GM21526 (cell line): ENCODE measurements around the gene SPEM1.

ENCODE experiments used
- ATAC-seq: cut with Tn5 transposase; IDR thresholded peaks from one replicate; pipeline ENCODE4 v1.9.1; 2021; ENCODE audit warnings: moderate library complexity; ENCODE audit not compliant: unreplicated experiment, low FRiP score

Gene SPEM1

DNA sequence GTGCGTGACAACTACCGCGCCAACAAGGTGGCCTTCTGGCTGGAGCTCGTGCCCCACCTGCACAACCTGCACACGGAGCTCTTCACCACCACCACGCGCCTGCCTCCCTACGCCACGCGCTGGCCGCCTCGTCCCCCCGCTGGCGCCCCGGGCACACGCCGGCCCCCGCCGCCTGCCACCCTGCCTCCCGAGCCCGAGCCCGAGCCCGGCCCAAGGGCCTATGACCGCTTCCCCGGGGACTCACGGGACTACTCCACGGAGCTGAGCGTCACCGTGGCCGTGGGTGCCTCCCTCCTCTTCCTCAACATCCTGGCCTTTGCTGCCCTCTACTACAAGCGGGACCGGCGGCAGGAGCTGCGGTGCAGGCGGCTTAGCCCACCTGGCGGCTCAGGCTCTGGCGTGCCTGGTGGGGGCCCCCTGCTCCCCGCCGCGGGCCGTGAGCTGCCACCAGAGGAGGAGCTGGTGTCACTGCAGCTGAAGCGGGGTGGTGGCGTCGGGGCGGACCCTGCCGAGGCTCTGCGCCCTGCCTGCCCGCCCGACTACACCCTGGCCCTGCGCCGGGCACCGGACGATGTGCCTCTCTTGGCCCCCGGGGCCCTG lies 3.0 kb upstream of the SPEM1 start:
- ATAC-seq = no peak

DNA sequence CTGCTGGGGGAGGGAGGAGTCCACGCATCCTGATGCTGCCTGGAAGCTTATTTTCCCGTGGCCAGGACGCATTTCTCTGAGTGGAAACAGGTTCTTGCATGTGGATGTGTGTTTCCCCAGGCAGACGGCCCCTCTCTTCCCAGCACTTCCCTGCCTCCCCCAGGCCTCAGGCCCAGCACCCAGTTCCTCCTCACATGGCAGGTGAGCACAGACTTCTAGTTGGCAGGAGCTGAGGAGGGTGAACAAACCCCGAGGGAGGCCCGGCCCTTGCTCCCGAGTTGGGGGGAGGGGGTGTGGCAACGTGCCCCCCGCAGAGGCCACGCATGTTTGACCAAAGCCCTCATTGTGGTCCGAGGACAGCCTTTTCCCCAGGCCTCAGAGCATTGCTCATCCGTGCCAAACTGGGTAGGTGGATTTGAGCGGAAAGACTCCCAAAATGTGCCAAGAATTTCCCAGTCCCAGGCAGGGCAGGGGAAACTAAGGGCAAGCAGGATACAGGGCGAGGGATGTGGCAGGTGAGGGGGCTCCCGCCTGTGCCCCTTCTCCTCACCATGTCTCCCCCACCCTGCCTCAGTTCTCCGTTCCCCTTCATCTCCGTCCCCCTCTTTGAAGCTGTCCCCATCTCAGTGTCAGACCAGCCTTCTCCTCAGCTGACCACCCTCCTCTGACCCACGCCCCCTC lies 1.5 kb upstream of the SPEM1 start:
- no peak for ATAC-seq

GRCh38 chr17:7421186-7421585 lies 1.1 kb downstream of the SPEM1 start:
- ATAC-seq = no peak

GRCh38 chr17:7423679-7424078 lies 3.6 kb downstream of the SPEM1 start:
- no peak for ATAC-seq

- no peak for ATAC-seq
These were observed 5.2 kb downstream of the SPEM1 start, which contains the start of gene SPEM2 for GRCh38 chr17:7425316-7425715. Gene SPEM2 (plus strand): TSS chr17:7425616. CDS start chr17:7425689, 73 bp downstream.

DNA sequence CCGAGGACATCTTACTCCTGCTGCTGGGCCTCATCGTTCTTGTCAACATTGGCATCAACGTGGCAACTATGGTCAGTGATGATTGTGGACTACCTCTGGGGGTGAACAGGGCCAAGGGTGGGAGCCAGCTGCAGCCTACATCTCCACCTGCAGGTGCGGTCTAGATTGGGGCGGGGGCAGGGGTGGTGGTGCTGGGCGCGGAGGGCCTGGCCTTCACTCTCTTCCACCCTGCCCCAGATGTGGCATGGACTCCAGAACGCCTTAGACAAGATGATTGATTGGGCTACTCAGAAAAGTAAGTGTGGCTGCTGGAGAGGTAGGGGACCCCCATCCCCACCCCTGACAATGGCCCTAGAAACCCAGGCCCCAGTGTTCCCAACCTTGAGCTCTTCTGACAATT lies 5.6 kb downstream of the SPEM1 start:
- ATAC-seq = no peak

GRCh38 chr17:7426203-7426863 lies 6.2 kb downstream of the SPEM1 start:
- ATAC-seq = no peak

GRCh38 chr17:7426896-7427489 lies 6.9 kb downstream of the SPEM1 start:
- no peak for ATAC-seq

DNA sequence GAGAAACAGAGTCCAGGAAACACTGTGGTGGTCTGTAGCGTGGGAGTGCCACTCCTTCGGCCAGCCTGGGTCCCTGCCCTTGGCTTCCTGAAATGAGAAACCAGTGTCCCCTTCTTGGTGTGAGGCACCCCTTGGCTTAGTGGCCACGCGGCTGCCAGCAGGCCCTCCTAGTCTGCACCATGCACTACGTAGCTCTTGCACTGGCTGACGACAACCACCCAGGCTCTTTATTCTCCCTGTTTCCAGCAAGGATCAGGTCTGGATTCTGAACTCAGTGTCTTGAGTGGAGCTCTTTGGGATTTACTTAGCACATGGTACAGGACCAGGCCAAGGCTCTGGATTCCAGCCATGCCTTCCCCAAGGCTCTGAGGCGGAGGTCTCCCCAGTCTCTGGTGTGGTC lies 7.4 kb downstream of the SPEM1 start:
- no peak for ATAC-seq

- ATAC-seq = no peak
These were observed 8.4 kb downstream of the SPEM1 start, which contains the start of gene SPEM3 for GRCh38 chr17:7428557-7428956. Gene SPEM3 (plus strand): TSS chr17:7428857. CDS start chr17:7428903, 46 bp downstream.

GRCh38 chr17:7429722-7430121 lies 9.6 kb downstream of the SPEM1 start:
- ATAC-seq = no peak

- no peak for ATAC-seq
These were observed 11.1 kb downstream of the SPEM1 start for GRCh38 chr17:7431231-7431630.

DNA sequence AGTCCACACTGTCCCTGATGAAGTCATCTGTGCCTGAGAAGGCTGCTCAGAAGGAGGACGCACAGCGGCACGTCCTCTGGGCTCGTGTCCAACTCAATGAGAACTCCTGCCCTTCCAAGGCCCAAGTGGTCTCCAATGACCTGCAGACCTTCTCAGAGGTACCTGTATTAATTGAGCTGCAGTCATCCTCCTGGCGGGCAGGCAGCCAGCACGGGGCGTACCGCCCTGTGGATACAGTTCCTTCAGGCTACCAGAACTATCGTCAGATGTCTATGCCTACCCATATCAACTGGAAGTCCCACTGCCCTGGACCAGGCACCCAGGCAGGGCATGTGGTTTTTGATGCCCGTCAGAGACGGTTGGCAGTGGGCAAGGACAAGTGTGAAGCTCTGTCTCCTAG lies 12.2 kb downstream of the SPEM1 start:
- ATAC-seq = no peak

DNA sequence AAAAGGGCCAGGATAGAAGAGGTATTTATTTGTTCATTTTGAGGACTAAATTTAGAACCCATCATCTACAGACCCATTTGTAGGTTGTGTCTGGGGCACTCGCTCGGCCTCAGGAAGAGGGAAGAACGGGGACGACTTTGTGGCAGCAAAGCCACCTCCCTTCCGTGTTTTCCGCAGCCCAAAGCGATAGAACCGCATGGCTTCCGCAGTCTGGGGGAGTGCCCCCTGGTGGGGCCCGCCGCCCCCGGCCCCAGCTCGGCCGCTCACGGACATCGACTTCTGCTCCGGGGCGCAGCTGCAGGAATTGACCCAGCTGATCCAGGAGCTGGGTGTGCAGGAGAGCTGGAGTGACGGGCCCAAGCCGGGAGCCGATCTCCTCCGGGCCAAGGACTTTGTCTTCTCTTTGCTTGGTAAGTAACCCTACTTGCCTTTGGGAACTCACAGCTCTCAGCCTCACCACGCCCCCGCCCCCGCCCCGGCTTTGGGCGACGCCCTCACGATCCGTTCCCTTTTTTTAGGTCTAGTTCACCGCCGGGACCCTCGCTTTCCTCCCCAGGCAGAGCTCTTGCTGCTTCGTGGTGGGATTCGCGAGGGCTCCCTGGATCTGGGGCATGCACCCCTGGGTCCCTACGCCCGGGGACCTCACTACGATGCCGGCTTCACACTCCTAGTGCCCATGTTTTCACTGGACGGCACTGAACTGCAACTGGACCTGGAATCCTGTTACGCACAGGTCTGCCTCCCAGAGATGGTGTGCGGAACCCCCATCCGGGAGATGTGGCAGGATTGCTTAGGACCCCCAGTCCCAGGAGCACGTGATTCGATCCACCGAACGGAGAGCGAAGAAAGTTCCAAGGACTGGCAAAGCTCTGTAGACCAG lies 15.8 kb downstream of the SPEM1 start:
- ATAC-seq = peak; percentile 30

GRCh38 chr17:7436556-7437368 lies 16.6 kb downstream of the SPEM1 start:
- ATAC-seq = no peak

DNA sequence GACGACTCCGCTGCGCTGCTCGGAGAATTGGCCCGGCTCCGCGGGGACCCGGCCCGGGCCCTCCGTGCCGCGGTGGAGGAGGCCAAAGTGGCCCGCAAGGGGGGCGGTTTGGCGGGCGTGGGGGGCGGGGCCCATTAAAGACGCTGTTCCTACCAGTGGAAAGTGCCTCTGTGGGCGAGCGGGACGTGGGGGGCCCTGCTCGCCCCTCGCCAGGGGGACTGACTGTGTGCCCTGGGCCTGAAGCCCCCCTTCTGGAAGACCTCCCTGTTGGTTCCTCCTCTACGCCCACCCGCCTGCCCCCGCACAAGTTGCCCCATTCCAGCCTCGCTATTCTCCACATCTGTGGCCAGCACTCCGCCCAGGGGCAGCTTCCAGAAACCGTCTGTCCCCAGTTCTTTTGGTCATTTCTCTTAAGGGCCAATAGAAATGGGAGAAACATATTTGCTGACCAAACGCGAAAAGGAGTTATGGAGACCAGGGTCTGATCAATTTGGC lies 17.3 kb downstream of the SPEM1 start:
- no peak for ATAC-seq

DNA sequence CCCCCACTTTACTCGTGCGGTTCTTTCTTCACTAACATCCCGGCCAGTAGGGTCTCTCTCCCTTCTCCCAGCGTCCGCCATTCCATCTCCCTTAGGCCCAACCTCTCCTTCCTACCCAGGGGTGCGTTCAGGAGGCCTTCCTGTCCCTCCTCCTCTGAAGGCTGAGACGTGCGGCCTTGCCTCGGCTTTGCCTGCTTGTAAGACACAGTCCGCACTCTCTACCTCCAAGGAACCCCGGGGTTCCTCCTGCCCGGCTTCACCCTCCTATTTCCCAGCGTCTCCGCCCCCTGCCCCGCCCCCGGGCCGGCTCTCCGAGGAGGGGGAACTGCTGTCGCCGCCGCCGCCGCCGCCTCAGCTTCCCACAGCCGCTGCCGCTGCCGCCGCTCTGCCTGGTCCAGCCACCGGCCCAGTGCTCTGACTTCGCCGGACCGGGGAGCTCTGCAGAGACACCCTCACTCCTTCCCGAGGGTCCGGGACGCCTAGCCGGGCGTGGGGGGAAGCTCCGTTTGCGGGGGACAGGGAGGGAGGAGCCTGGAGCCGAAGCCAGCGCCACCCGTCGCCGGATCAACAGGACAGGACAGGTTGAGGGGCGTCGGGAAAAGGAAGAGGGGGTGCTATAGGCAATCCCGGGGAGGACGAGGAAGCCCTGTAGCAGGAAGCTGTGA lies 18.0 kb downstream of the SPEM1 start:
- ATAC-seq = no peak

DNA sequence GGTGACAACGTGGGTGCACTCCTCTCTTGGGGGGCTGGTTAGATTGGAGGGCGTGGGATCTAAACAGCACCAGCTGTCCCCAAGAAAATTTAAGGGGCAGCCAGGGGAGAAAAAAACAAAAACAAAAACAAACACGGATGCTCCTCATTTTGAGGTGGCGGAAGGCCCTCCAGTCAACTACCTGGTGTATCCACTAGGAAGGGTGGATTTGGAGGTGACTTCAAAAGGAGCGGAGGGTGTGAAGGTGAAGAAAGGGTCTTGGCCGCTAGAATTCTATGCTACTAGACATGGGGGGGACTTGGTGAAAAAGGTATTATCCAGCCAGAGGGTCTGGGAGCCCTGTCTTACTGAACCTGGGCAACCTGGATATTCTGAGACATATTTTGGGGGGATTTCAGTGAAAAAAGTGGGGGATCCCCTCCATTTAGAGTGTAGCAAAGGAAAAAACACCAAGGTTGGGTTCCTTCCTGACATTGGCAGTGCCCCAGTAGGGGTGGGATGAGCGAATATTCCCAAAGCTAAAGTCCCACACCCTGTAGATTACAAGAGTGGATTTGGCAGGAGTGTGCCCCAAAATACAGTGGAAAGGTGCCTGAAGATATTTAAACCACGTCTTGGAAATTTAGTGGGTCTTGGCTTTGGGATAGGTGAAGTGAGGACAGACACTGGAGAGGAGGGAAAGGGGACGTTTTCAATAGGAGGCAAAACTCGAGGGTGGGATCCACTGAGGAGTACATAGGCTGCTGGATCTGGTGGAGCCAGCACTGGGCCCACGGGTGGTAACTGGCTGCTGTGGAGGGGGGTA lies 18.7 kb downstream of the SPEM1 start:
- no peak for ATAC-seq
